Right cardiac atrium (tissue), 5 donors: ENCODE measurements around the gene ARIH1. TPM values are rescaled to one million over a fixed set of nuclear protein-coding genes. Genes with fewer than 3 reads are reported as not detected.

Source experiments
- ATAC-seq, 2 donors: fragments of 200-7000 bp; cut with Tn5 transposase; one replicate each; pipeline versions ENCODE4 v1.8.0 to v1.9.1; 2020; ENCODE audit warnings: moderate library complexity in 2 of 2, mild to moderate bottlenecking in 1 of 2
- DNase-seq, 3 donors: peaks; one replicate each; pipeline ENCODE4 v3.0.0-alpha.2; 2020
- H3K27ac ChIP-seq: one replicate; pipeline ENCODE4 v1.5.1; 2013; ENCODE audit warnings: mild to moderate bottlenecking, low read length, control low read depth, moderate library complexity
- H3K27me3 ChIP-seq: one replicate; pipeline ENCODE4 v1.6.1; 2013; ENCODE audit not compliant: control insufficient read depth, insufficient read depth
- H3K4me1 ChIP-seq: one replicate; pipeline ENCODE4 v1.6.1; 2013; ENCODE audit warnings: low read length; ENCODE audit not compliant: control insufficient read depth, insufficient read depth
- H3K4me3 ChIP-seq: one replicate; pipeline ENCODE4 v1.5.1; 2013; ENCODE audit warnings: low read length, control low read depth
- H3K9me3 ChIP-seq: one replicate; pipeline ENCODE4 v1.6.1; 2013; ENCODE audit warnings: low read length; ENCODE audit not compliant: control insufficient read depth
- WGBS: extraction: QIAGEN DNeasy Blood & Tissue Kit; methylation state at CpG from one replicate; pipeline ENCODE4 v1.1.7; 2013; 5-methylcytosine and 5-hydroxymethylcytosine counted together
- intact Hi-C, 4 donors: fragments of 100-400 bp; cut with DNase I; formaldehyde crosslinking; loops; one replicate each; pipeline versions ENCODE4 v1.11.0 to v1.14.0; 2022 to 2023
- polyA plus RNA-seq: library from polyadenylated mRNA; stranded (reverse); fragments of 200-250 nt; gene quantifications from one replicate; pipeline ENCODE4 v1.2.3, GENCODE V29; 2013
- total RNA-seq, 4 donors: library from RNA; stranded (reverse); fragmentation: NEBNext Ultra II Directional; extraction: Animal tissue kit (Norgen Biotek cat#: 25700); gene quantifications; one replicate each; pipeline ENCODE4 v1.2.1, GENCODE V29; 2021
- donor health status: healthy with polysubstance abuse.
- donor health status: DM: no; HTN: yes; CAD: no.
- donor health status: DM: no; HTN: no; CAD: no.
- donor health status: DM: no; HTN: yes; CAD: no; lungs with severe emphysema.
- donor health status: DM: yes; HTN: yes; CAD: no.

The ARIH1 gene
- total and polyA plus RNA-seq, 5 donors: 30.5 to 159 (median 152) TPM

DNA sequence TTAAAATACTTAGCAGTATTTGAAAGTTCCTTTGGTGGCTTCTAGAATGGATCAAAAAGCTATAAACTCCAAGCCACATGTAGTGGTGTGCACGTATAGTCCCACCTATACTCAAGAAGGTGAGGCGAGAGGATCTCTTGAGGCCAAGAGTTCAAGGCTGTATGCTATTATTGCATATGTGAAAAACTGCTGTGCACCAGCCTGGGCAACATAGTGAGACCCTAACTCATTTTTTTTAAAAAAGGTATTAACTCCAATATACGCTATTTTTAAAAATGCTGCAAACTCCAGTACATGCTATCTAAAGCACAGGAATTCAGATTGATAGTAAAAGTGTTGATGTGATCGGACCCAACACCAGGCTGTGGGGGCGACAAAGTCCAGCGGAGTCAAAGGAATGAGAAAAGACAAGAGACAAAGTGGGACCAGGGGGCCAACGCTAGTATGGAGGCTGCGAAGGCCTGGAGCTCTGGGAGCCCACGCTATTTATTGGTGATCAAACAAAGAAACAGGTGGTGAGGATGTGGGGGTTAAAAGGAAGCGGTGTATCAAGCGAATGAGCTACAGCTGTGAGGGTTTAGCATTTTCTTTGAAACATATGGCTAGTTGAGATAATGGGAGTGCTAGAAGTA, 66.6 kb downstream of the ARIH1 start:
- DNase-seq (no peak), ATAC-seq (no peak)
- Histone ChIP-seq H3K4me1 (no peaks in the 10 kb centered on the region), H3K4me3 (no peak overlapping the region), H3K27ac (no peak overlapping the region), H3K27me3 (no peaks in the 10 kb centered on the region), H3K9me3 (no peaks in the 10 kb centered on the region)
- WGBS: 98% methylated on average over 11 of the region's 11 CpGs
- intact Hi-C loops: no loop called here

DNA sequence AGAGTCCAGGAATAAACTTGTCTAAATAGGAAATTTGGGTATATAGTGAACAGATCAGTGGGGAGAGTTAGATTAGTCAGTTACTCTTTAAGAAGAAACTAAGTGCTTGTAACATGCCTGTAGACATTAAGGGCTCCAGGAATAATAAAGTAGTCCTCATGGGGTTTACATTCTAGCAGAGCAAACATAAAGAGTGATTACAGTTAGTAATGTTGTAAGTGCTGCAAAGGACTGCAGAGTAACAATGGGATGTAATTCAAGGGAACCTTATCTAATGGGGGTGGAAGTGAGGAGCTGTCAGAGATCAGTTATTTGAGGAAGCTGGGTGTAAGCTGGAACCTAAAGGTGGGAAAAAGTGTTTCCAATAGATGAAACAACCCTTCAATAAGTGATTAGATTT, 67.5 kb downstream of the ARIH1 start:
- Histone ChIP-seq H3K4me3 (no peak overlapping the region), H3K27ac (no peak overlapping the region), H3K9me3 (no peaks in the 10 kb centered on the region), H3K4me1 (no peaks in the 10 kb centered on the region), H3K27me3 (no peaks in the 10 kb centered on the region)
- intact Hi-C loops: no loop called here
- no peak for ATAC-seq
- DNase-seq: no peak

DNA sequence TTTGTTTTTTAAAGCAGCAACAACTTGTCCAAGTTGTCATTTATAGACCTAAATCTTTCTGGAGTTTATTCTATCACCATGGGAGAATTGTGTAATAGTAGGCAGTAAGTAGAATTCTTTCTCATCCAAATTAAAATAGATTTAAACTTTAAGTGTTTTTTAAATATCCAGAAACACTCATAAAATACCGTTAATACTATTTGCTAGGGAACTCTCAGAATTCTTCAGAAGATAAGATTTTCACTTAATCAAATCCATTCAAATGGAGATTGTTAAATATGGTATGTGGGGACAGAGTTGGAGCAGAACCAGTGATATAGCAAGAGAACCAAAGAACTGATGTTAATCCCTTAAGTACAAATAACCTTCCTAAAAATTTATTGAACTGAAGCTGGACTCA, 71.0 kb downstream of the ARIH1 start:
- H3K4me1 ChIP-seq: no peaks in the 10 kb centered on the region
- intact Hi-C loops: no loop called here
- WGBS: 79% methylated on average over 1 of the region's 1 CpG
- no peaks in the 10 kb centered on the region for H3K9me3 ChIP-seq
- H3K27me3 ChIP-seq: no peaks in the 10 kb centered on the region
- H3K4me3 ChIP-seq: no peak overlapping the region
- ATAC-seq (no peak), DNase-seq (no peak)
- no peak overlapping the region for H3K27ac ChIP-seq

DNA sequence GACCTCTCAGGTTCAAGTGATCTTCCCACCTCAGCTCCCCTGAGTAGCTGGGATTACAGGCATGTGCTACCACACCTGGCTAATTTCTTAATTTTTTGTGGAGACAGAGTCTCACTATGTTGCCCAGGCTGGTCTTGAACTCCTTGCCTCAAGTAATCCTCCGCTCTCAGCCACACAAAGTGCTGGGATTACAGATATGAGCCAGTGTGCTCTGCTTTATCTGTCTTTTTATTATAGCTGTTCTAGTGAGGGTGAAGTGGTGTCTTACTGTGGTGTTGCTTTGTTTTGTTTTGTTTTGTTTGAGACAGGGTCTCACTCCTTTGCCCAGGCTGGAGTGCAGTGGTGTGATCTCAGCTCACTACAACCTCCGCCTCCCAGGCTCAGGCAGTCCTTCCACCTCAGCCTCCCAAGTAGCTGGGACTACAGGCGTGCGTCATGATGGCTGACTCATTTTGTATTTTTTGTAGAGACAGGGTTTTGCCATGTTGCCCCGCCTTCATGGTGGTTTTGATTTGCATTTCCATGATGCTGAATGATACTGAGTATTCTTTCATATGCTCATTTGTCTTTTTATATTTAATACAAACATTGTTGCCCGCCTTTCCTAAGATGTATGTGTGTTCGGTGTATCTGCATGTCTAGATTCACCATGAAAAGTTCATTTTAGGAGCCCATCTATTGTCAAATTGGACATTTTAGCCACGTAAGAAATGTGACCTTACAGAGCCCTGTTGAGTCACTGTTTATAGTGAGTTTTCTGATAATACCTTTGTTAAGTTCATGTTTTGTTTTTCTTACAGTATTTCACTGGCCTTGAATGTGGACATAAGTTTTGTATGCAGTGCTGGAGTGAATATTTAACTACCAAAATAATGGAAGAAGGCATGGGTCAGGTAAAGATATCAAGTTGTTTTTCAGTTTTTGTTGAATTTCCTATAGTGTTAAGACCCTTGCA, 80.6 kb downstream of the ARIH1 start:
- no peak for ATAC-seq
- 94% methylated on average over 8 of the region's 8 CpGs for WGBS
- Histone ChIP-seq H3K27me3 (no peaks in the 10 kb centered on the region), H3K9me3 (no peaks in the 10 kb centered on the region), H3K27ac (no peak overlapping the region), H3K4me3 (no peak overlapping the region), H3K4me1 (no peaks in the 10 kb centered on the region)
- intact Hi-C loops: no loop called here
- DNase-seq: no peak

DNA sequence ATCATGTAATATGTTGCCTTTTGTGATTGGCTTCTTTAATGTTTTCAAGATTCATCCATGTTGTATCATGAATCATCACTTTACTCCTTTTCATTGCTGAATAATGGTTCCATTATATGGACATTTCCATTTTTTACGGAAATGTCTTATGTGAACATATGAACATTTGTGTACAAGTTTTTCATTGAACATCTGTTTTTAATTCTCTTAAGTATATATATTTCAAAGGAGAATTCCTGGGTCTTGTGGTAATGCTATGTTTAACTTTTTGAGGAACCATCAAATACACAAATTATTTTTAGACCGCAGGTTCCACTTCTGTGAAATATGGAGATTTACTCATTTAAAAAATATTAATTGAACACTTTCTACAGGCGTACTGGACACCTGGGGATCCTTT, 85.7 kb downstream of the ARIH1 start:
- no peaks in the 10 kb centered on the region for H3K9me3 ChIP-seq
- H3K4me3 ChIP-seq: no peak overlapping the region
- 91% methylated on average over 3 of the region's 3 CpGs for WGBS
- no peak for DNase-seq
- H3K4me1 ChIP-seq: peaks cover 1% of the 10 kb centered on the region
- H3K27me3 ChIP-seq: no peaks in the 10 kb centered on the region
- intact Hi-C loops: no loop called here
- ATAC-seq: no peak
- H3K27ac ChIP-seq: no peak overlapping the region

DNA sequence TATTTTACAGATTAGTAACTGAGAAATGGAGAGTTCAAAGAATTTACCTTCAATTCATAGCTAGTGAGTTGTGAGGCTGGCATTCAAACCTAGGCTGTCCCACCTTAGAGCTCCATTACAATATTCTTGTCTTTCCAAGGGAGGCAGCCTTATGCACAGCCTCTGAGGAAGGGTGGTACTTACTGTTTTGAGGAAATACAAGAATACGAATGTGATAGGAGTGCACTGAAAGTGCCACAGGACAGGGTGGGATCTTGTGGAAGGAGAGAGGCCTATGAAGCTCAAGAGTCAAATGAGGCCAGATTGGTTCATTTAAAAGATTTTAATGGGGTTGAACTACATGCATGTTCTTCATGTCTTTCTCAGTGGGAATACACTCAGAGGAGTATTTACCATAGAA, 86.3 kb downstream of the ARIH1 start:
- Histone ChIP-seq H3K4me3 (no peak overlapping the region), H3K4me1 (peaks cover 1% of the 10 kb centered on the region), H3K9me3 (no peaks in the 10 kb centered on the region), H3K27ac (no peak overlapping the region), H3K27me3 (no peaks in the 10 kb centered on the region)
- intact Hi-C loops: no loop called here
- no peak for DNase-seq
- 79% methylated on average over 1 of the region's 1 CpG for WGBS
- no peak for ATAC-seq

DNA sequence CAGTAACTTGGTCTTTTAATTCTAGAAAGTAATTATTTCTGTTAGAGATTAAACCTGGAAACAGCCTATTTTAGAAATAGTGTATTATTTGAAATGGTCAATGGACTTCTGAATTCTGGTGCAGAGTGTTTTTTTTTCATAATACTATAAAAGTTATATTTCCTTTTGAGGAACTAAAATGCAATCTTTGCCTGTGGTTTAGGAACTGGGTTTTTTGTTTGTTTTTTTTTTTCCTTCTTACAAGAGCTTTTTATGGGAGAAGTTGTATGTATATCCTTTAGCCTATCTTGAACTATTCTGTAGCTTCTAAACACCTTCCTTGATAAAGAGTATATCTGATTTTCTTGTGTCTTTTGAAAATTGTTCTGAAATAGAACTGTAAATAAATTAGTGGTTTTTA, 88.3 kb downstream of the ARIH1 start:
- H3K4me1 ChIP-seq: peaks cover 1% of the 10 kb centered on the region
- DNase-seq (no peak), ATAC-seq (no peak)
- H3K27me3 ChIP-seq: no peaks in the 10 kb centered on the region
- H3K4me3 ChIP-seq: no peak overlapping the region
- no peak overlapping the region for H3K27ac ChIP-seq
- intact Hi-C loops: no loop called here
- H3K9me3 ChIP-seq: no peaks in the 10 kb centered on the region

DNA sequence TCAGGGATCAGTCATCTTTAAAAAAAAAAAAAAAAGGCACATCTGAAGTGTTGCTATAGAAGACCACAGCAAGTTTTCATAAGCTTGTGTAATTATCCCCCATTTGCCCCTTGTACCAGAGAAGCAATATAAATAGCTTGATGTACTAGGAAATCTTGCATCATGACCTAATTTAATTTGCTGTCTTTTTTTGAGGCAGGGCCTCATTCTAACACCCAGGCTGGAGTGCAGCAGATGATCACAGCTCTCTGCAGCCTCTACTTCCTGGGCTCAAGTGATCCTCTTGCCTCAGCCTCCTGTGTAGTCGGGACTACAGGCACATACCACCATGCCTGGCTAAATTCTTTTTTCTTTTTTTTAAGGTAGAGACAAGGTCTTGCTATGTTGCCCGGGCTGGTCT, 88.7 kb downstream of the ARIH1 start:
- H3K27me3 ChIP-seq: no peaks in the 10 kb centered on the region

DNA sequence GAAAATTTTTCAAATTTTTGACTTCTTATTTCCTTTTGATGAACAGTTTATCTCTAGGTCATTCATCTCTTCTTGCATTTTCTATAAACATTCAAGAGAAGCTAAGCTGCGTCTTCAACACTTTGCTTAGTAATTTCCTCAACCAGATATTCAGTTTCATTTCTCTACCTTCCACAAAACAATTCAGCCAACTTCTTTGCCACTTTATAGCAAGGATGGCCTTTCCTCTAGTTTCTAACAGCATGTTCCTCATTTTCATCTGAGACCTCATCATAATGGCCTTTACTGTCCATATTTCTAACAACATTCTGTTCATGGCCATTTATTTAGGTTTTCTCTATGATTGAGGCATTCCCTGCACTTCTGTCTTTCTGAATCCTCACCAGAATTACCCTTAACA, 90.0 kb downstream of the ARIH1 start:
- intact Hi-C loops: no loop called here
- H3K4me3 ChIP-seq: no peak overlapping the region
- WGBS: 85% methylated on average over 1 of the region's 1 CpG
- no peak for ATAC-seq
- no peaks in the 10 kb centered on the region for H3K27me3 ChIP-seq
- H3K4me1 ChIP-seq: peaks cover 1% of the 10 kb centered on the region
- H3K27ac ChIP-seq: no peak overlapping the region
- H3K9me3 ChIP-seq: no peaks in the 10 kb centered on the region
- DNase-seq: no peak

More for the DNA sequence above, 88.7 kb downstream of the ARIH1 start:
- DNase-seq (no peak), ATAC-seq (no peak)
- Histone ChIP-seq H3K9me3 (no peaks in the 10 kb centered on the region), H3K4me3 (no peak overlapping the region), H3K27ac (no peak overlapping the region), H3K4me1 (peaks cover 1% of the 10 kb centered on the region)
- 92% methylated on average over 2 of the region's 2 CpGs for WGBS
- intact Hi-C loops: no loop called here

DNA sequence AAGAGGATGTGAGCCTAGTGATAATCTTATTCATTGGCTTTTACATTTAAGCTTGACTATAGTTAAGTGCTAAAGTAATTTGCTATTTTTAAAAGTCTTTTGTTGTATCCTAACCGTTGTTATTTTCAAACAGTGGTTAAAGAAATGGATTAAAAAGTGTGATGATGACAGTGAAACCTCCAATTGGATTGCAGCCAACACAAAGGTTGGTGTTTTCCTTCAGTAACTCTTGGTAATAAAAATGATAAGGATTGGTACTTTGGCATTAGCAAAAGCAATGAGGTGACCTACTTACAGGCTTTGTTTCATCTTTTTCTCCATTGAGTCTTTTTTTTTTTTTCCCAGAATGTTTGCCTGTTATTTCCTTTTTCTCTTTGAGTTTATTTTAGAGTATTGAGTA, 92.8 kb downstream of the ARIH1 start:
- Histone ChIP-seq H3K27ac (no peak overlapping the region), H3K9me3 (no peaks in the 10 kb centered on the region), H3K27me3 (no peaks in the 10 kb centered on the region), H3K4me3 (no peak overlapping the region), H3K4me1 (peaks cover 1% of the 10 kb centered on the region)
- intact Hi-C loops: no loop called here
- WGBS: 48% methylated on average over 1 of the region's 1 CpG
- ATAC-seq (no peak), DNase-seq (no peak)

DNA sequence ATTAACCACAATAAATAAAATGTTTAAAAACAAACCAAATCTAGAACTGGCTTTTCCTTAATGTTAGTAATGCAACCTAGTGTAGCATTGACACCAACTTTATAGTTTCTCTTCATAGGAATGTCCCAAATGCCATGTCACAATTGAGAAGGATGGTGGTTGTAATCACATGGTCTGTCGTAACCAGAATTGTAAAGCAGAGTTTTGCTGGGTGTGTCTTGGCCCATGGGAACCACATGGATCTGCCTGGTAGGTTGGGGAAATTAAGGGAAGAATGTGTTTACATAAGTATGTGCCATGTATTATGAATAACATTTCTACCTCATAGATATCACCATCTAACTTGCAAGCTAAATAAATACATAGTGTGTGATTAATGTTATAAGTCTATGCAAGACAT, 95.9 kb downstream of the ARIH1 start:
- intact Hi-C loops: no loop called here
- H3K27me3 ChIP-seq: no peaks in the 10 kb centered on the region
- no peaks in the 10 kb centered on the region for H3K4me1 ChIP-seq
- no peaks in the 10 kb centered on the region for H3K9me3 ChIP-seq
- H3K4me3 ChIP-seq: no peak overlapping the region
- H3K27ac ChIP-seq: no peak overlapping the region
- WGBS: 95% methylated on average over 1 of the region's 1 CpG
- ATAC-seq (no peak), DNase-seq (no peak)
